H1 (cell line): Measurements from ENCODE around the gene AIFM3. TPM values are rescaled to one million over a fixed set of nuclear protein-coding genes. Genes with fewer than 3 reads are reported as not detected.

Experiments
- CREB1 ChIP-seq: IDR thresholded peaks from 2 replicates; pipeline ENCODE4 v1.6.1; 2012; ENCODE audit warnings: inconsistent platforms
- EZH2 ChIP-seq: fragments of 200-600 bp; sonication (generic); IDR thresholded peaks from 2 replicates; pipeline ENCODE4 v1.7.1; 2012; ENCODE audit warnings: low read depth, mild to moderate bottlenecking, moderate library complexity, low read length, inconsistent platforms; ENCODE audit not compliant: severe bottlenecking
- NRF1 ChIP-seq: IDR thresholded peaks from 2 replicates; pipeline ENCODE4 v1.6.1; 2011; ENCODE audit warnings: mild to moderate bottlenecking, low read depth, low read length, improper control_type of control experiment
- PHF8 ChIP-seq: fragments of 200-600 bp; sonication (generic); conservative IDR thresholded peaks from 2 replicates; pipeline ENCODE4 v1.7.1; 2012; ENCODE audit warnings: low read depth, mild to moderate bottlenecking, inconsistent platforms, low read length, moderate library complexity
- SIX5 ChIP-seq: IDR thresholded peaks from 2 replicates; pipeline ENCODE4 v1.6.1; 2011; ENCODE audit warnings: mild to moderate bottlenecking, low read depth, low read length
- SP2 ChIP-seq: IDR thresholded peaks from 2 replicates; pipeline ENCODE4 v1.6.1; 2012; ENCODE audit warnings: mild to moderate bottlenecking, low read length, inconsistent platforms
- SUZ12 ChIP-seq: fragments of 200-600 bp; sonication (generic); IDR thresholded peaks from 2 replicates; pipeline ENCODE4 v1.6.1; 2012; ENCODE audit warnings: mild to moderate bottlenecking, inconsistent platforms, low read length, moderate library complexity, mixed read lengths
- TAF1 ChIP-seq: IDR thresholded peaks from 2 replicates; pipeline ENCODE4 v1.6.1; 2011; ENCODE audit warnings: mild to moderate bottlenecking, low read depth, low read length
- polyA plus RNA-seq, 7 experiments: library from polyadenylated mRNA; depleted of rRNA in 3 of 7; stranded (reverse) in 5 of 7; unstranded in 2 of 7; fragments of >200 nt in 5 of 7; fragments of 200-250 nt in 2 of 7; gene quantifications; 1 replicate in 5 of 7; 2 replicates in 1 of 7; 4 replicates in 1 of 7; pipeline versions ENCODE4 v1.2.1 to v1.2.3, GENCODE V29; 2011 to 2013; ENCODE audit warnings: missing spikeins in 2 of 7, mixed read lengths in 2 of 7
- total RNA-seq: library from RNA; stranded (reverse); fragmentation: NEBNext Ultra II Directional; extraction: Animal tissue kit (Norgen Biotek cat#: 25700); gene quantifications from 2 replicates; pipeline ENCODE4 v1.2.1, GENCODE V29; 2021
- TF ChIP-seq, protein P1 (sequence below): IDR thresholded peaks from 2 replicates; pipeline ENCODE4 v1.6.1; 2012; ENCODE audit warnings: low read length, inconsistent platforms

The AIFM3 gene
- total and polyA plus RNA-seq, 2 of the 8 experiments (the other 6 are each of a cell fraction or from before 2014, with no cell fraction given): 0.86 to 1.4 TPM

DNA sequence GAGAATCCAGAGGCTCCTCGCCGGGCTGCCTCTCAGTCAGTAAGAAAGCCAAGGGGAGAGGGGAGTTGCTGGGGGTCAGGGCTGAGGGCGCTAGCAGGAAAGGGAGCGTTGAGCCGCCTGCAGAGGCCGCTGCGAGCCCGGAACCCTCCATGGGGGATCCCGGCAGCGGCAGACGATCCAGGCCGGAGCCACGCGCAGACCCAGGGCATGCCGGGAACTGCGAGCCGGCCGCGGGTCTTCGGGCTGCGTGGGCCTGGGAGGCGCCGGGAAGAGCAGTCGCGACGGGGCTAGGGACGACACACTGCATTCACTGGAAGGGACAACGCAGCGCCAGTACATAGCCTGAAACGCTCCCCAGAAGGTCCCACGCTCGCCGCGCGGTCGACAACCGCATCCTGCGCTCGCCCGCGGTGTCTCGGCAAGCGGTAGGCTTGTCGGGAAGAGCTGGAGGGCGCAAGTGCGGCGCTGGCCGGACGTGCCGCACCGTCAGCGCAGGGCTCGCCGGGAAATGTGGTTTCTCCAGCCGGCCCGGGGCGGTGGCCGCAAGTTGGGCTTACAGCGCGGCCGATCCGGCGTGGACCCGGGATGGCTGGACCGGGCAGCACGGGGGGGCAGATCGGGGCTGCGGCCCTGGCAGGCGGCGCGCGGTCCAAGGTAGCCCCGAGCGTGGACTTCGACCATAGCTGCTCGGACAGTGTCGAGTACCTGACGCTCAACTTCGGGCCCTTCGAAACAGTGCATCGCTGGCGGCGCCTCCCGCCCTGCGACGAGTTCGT is 14.9 kb downstream of the AIFM3 start, which contains the start of gene LZTR1 (continued):
- TF ChIP-seq EZH2 (peak; percentile 5), TAF1 (peak; percentile 84), CREB1 (peak; percentile 63), NRF1 (0 out of 2 replicates have a peak, but pooled peaks have one; percentile 20), PHF8 (peak; percentile 99), SIX5 (peak; percentile 55), SP2 (no peak), SUZ12 (peak; percentile 47; the same call in 1 of the 2 replicates)
- TF ChIP-seq, protein P1, sequence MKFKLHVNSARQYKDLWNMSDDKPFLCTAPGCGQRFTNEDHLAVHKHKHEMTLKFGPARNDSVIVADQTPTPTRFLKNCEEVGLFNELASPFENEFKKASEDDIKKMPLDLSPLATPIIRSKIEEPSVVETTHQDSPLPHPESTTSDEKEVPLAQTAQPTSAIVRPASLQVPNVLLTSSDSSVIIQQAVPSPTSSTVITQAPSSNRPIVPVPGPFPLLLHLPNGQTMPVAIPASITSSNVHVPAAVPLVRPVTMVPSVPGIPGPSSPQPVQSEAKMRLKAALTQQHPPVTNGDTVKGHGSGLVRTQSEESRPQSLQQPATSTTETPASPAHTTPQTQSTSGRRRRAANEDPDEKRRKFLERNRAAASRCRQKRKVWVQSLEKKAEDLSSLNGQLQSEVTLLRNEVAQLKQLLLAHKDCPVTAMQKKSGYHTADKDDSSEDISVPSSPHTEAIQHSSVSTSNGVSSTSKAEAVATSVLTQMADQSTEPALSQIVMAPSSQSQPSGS: no peak
